Endodermal cell (in vitro differentiated cells): ENCODE measurements around the gene ADCK2. TPM values are rescaled to one million over a fixed set of nuclear protein-coding genes. Genes with fewer than 3 reads are reported as not detected.
A peak's percentile ranks its signal among the peaks of the same experiment; 100 is the strongest.
"Not testable (repeated sequence)": the region's sequence is repeated elsewhere in the genome, so short reads cannot be mapped to it uniquely, and the experiment has no call there.

Experiments
- DNase-seq: peaks from one replicate; pipeline ENCODE4 v3.0.0-alpha.2; 2017
- H3K27ac ChIP-seq: 2 replicates; pipeline ENCODE4 v1.5.1; 2013; ENCODE audit warnings: mild to moderate bottlenecking, low read depth, low read length, moderate library complexity
- H3K27me3 ChIP-seq: 2 replicates; pipeline ENCODE4 v1.6.1; 2013; ENCODE audit warnings: mild to moderate bottlenecking, low read length, moderate library complexity; ENCODE audit not compliant: insufficient read depth, control insufficient read depth, poor library complexity, severe bottlenecking
- H3K36me3 ChIP-seq: 2 replicates; pipeline ENCODE4 v1.7.0; 2013; ENCODE audit warnings: mild to moderate bottlenecking, low read length, moderate library complexity; ENCODE audit not compliant: control insufficient read depth, insufficient read depth
- H3K4me1 ChIP-seq: one replicate; pipeline ENCODE4 v1.7.0; 2013; ENCODE audit warnings: low read length; ENCODE audit not compliant: control insufficient read depth, insufficient read depth
- H3K4me3 ChIP-seq: 2 replicates; pipeline ENCODE4 v1.5.1; 2013; ENCODE audit warnings: mild to moderate bottlenecking, low read length, moderate library complexity
- H3K9ac ChIP-seq: 2 replicates; pipeline ENCODE4 v1.6.1; 2013; ENCODE audit warnings: mild to moderate bottlenecking, low read length, moderate library complexity; ENCODE audit not compliant: poor library complexity, severe bottlenecking; ENCODE audit errors: extremely low read depth
- H3K9me3 ChIP-seq: 2 replicates; pipeline ENCODE4 v1.6.1; 2013; ENCODE audit warnings: mild to moderate bottlenecking, low read length, moderate library complexity; ENCODE audit not compliant: control insufficient read depth
- H3K27ac Mint-ChIP-seq: 2 replicates; pipeline ENCODE4 v1.8.0; 2020; ENCODE audit warnings: mixed read lengths
- H3K27me3 Mint-ChIP-seq: 2 replicates; pipeline ENCODE4 v1.8.0; 2021; ENCODE audit warnings: mild to moderate bottlenecking, mixed read lengths; ENCODE audit not compliant: insufficient read depth
- H3K36me3 Mint-ChIP-seq: 2 replicates; pipeline ENCODE4 v1.8.0; 2020; ENCODE audit warnings: low read depth, mixed read lengths
- H3K4me1 Mint-ChIP-seq: 2 replicates; pipeline ENCODE4 v1.8.0; 2020; ENCODE audit warnings: mixed read lengths
- H3K4me3 Mint-ChIP-seq: 2 replicates; pipeline ENCODE4 v1.8.0; 2020; ENCODE audit warnings: mild to moderate bottlenecking, moderate library complexity, mixed read lengths
- H3K9me3 Mint-ChIP-seq: 2 replicates; pipeline ENCODE4 v1.8.0; 2020; ENCODE audit warnings: mild to moderate bottlenecking, mixed read lengths
- CTCF ChIP-seq: fragments of 200-600 bp; sonication (generic); conservative IDR thresholded peaks from 2 replicates; pipeline ENCODE4 v1.5.0; 2021; ENCODE audit warnings: antibody characterized with exemption, mild to moderate bottlenecking
- WGBS, 2 experiments: methylation state at CpG; one replicate each; pipeline versions ENCODE4 v1.1.5 to v1.1.7; 2013; ENCODE audit warnings: missing lambda C conversion rate in 2 of 2, mixed read lengths in 1 of 2; ENCODE audit not compliant: insufficient coverage in 1 of 2, insufficient read length in 1 of 2; 5-methylcytosine and 5-hydroxymethylcytosine counted together
- total RNA-seq, 2 donors: library from RNA; stranded (reverse); fragmentation: NEBNext Ultra II Directional in 1 of 2; extraction: Animal tissue kit (Norgen Biotek cat#: 25700) in 1 of 2; gene quantifications; 2 replicates in 1 of 2; 3 replicates in 1 of 2; pipeline ENCODE4 v1.2.1, GENCODE V29; 2021

The ADCK2 gene
- total RNA-seq, 2 donors from 2014 or later: 13.5 to 17.8 TPM

GRCh38 chr7:140688341-140688740 is 15.6 kb downstream of the ADCK2 start:
- no peak for TF ChIP-seq CTCF
- Histone ChIP-seq H3K9ac (no peak overlapping the region), H3K4me3 (no peak overlapping the region), H3K4me1 (peaks cover 6% of the 10 kb centered on the region), H3K36me3 (peaks cover 14% of the 10 kb centered on the region), H3K27me3 (no peaks in the 10 kb centered on the region), H3K9me3 (no peaks in the 10 kb centered on the region), H3K27ac (no peak overlapping the region)
- 89 to 98% methylated on average over 6 of the region's 6 CpGs for WGBS, 2 experiments
- peaks cover 10% of the 10 kb centered on the region for H3K36me3 Mint-ChIP-seq
- H3K4me1 Mint-ChIP-seq: peaks cover 11% of the 10 kb centered on the region
- H3K27me3 Mint-ChIP-seq: no peaks in the 10 kb centered on the region
- no peak overlapping the region for H3K27ac Mint-ChIP-seq
- H3K9me3 Mint-ChIP-seq: no peaks in the 10 kb centered on the region
- no peak for DNase-seq
- no peak overlapping the region for H3K4me3 Mint-ChIP-seq

GRCh38 chr7:140689199-140690152 is 16.7 kb downstream of the ADCK2 start:
- DNase-seq: no peak
- H3K27me3 Mint-ChIP-seq: no peaks in the 10 kb centered on the region
- no peaks in the 10 kb centered on the region for H3K4me1 ChIP-seq
- H3K9me3 Mint-ChIP-seq: no peaks in the 10 kb centered on the region
- no peak overlapping the region for H3K9ac ChIP-seq
- peaks cover 7% of the 10 kb centered on the region for H3K36me3 Mint-ChIP-seq
- H3K9me3 ChIP-seq: no peaks in the 10 kb centered on the region
- H3K4me3 ChIP-seq: no peak overlapping the region
- no peak overlapping the region for H3K27ac ChIP-seq
- no peak overlapping the region for H3K27ac Mint-ChIP-seq
- WGBS, 2 experiments: 93 to 94% methylated on average over 14 to 16 of the region's 16 CpGs
- peaks cover 14% of the 10 kb centered on the region for H3K36me3 ChIP-seq
- H3K27me3 ChIP-seq: no peaks in the 10 kb centered on the region
- TF ChIP-seq CTCF: no peak
- H3K4me3 Mint-ChIP-seq: no peak overlapping the region
- H3K4me1 Mint-ChIP-seq: no peaks in the 10 kb centered on the region

- H3K4me1 ChIP-seq: no peaks in the 10 kb centered on the region
- no peak overlapping the region for H3K4me3 Mint-ChIP-seq
- H3K9me3 Mint-ChIP-seq: no peaks in the 10 kb centered on the region
- H3K4me3 ChIP-seq: no peak overlapping the region
- peaks cover 14% of the 10 kb centered on the region for H3K36me3 ChIP-seq
- H3K9ac ChIP-seq: no peak overlapping the region
- H3K4me1 Mint-ChIP-seq: peaks cover 5% of the 10 kb centered on the region
- no peak overlapping the region for H3K27ac Mint-ChIP-seq
- peak; percentile 73 for DNase-seq
- H3K36me3 Mint-ChIP-seq: peaks cover 3% of the 10 kb centered on the region
- no peaks in the 10 kb centered on the region for H3K27me3 ChIP-seq
- peak; percentile 60 for TF ChIP-seq CTCF
- WGBS, 2 experiments: 92 to 93% methylated on average over 9 to 11 of the region's 12 CpGs
- H3K27me3 Mint-ChIP-seq: no peaks in the 10 kb centered on the region
- no peaks in the 10 kb centered on the region for H3K9me3 ChIP-seq
- no peak overlapping the region for H3K27ac ChIP-seq
Measured at GRCh38 chr7:140691376-140692045, 18.8 kb downstream of the ADCK2 start.

GRCh38 chr7:140693849-140694248 is 21.1 kb downstream of the ADCK2 start:
- not testable (repeated sequence) for H3K4me3 Mint-ChIP-seq

More at GRCh38 chr7:140693849-140694248, 21.1 kb downstream of the ADCK2 start:
- H3K4me1 ChIP-seq, H3K27me3 ChIP-seq, H3K9ac ChIP-seq, H3K9me3 Mint-ChIP-seq, DNase-seq, H3K27ac ChIP-seq, H3K36me3 ChIP-seq, H3K36me3 Mint-ChIP-seq, H3K4me3 ChIP-seq, H3K27me3 Mint-ChIP-seq, H3K27ac Mint-ChIP-seq, H3K9me3 ChIP-seq: not testable (repeated sequence)
- 97% methylated on average over 4 to 10 of the region's 10 CpGs for WGBS, 2 experiments
- H3K4me1 Mint-ChIP-seq: peaks cover 12% of the 10 kb centered on the region
